Liver (tissue), 3 donors: ENCODE results near the gene CIDEB.

Source experiments
- EGR1 ChIP-seq, 2 donors: IDR thresholded peaks; 2 replicates each; pipeline ENCODE4 v1.6.1; 2016 to 2018; ENCODE audit warnings: antibody characterized with exemption in 2 of 2, low read depth in 2 of 2
- FOXA1 ChIP-seq: IDR thresholded peaks from 2 replicates; pipeline ENCODE4 v1.6.1; 2016; ENCODE audit warnings: antibody characterized with exemption
- FOXA2 ChIP-seq: IDR thresholded peaks from 2 replicates; pipeline ENCODE4 v1.6.1; 2016; ENCODE audit warnings: antibody characterized with exemption
- GABPA ChIP-seq, 2 donors: IDR thresholded peaks in 1 of 2; conservative IDR thresholded peaks in 1 of 2; 2 replicates each; pipeline ENCODE4 v1.6.1; 2016; ENCODE audit warnings: antibody characterized with exemption in 2 of 2, mild to moderate bottlenecking in 1 of 2, moderate library complexity in 1 of 2
- HNF4G ChIP-seq: IDR thresholded peaks from 2 replicates; pipeline ENCODE4 v1.6.1; 2016; ENCODE audit warnings: antibody characterized with exemption
- JUND ChIP-seq, 2 donors: IDR thresholded peaks; 2 replicates each; pipeline ENCODE4 v1.6.1; 2016; ENCODE audit warnings: antibody characterized with exemption in 2 of 2
- RAD21 ChIP-seq, 2 donors: IDR thresholded peaks; 2 replicates each; pipeline ENCODE4 v1.6.1; 2016; ENCODE audit warnings: antibody characterized with exemption in 2 of 2, mild to moderate bottlenecking in 2 of 2
- REST ChIP-seq: IDR thresholded peaks from 2 replicates; pipeline ENCODE4 v1.6.1; 2016; ENCODE audit warnings: antibody characterized with exemption, mild to moderate bottlenecking
- SP1 ChIP-seq: IDR thresholded peaks from 2 replicates; pipeline ENCODE4 v1.6.1; 2018; ENCODE audit warnings: antibody characterized with exemption, mild to moderate bottlenecking
- TAF1 ChIP-seq: conservative IDR thresholded peaks from 2 replicates; pipeline ENCODE4 v1.6.1; 2016; ENCODE audit warnings: antibody characterized with exemption, mild to moderate bottlenecking
- YY1 ChIP-seq: IDR thresholded peaks from 2 replicates; pipeline ENCODE4 v1.6.1; 2016; ENCODE audit warnings: antibody characterized with exemption, mild to moderate bottlenecking
- TF ChIP-seq, protein P1 (sequence below): fragments of 150-350 bp; IDR thresholded peaks from 2 replicates; pipeline ENCODE4 v1.5.1; 2017; ENCODE audit warnings: improper control_type of control experiment, low read depth, low read length; ENCODE audit not compliant: missing input control
- TF ChIP-seq, protein P2 (sequence below): IDR thresholded peaks from 2 replicates; pipeline ENCODE4 v1.6.1; 2016; ENCODE audit warnings: antibody characterized with exemption
- TF ChIP-seq, protein P3 (sequence below): IDR thresholded peaks from 2 replicates; pipeline ENCODE4 v1.6.1; 2016; ENCODE audit warnings: antibody characterized with exemption
- donor health status: healthy.
- donor health status: healthy.

DNA sequence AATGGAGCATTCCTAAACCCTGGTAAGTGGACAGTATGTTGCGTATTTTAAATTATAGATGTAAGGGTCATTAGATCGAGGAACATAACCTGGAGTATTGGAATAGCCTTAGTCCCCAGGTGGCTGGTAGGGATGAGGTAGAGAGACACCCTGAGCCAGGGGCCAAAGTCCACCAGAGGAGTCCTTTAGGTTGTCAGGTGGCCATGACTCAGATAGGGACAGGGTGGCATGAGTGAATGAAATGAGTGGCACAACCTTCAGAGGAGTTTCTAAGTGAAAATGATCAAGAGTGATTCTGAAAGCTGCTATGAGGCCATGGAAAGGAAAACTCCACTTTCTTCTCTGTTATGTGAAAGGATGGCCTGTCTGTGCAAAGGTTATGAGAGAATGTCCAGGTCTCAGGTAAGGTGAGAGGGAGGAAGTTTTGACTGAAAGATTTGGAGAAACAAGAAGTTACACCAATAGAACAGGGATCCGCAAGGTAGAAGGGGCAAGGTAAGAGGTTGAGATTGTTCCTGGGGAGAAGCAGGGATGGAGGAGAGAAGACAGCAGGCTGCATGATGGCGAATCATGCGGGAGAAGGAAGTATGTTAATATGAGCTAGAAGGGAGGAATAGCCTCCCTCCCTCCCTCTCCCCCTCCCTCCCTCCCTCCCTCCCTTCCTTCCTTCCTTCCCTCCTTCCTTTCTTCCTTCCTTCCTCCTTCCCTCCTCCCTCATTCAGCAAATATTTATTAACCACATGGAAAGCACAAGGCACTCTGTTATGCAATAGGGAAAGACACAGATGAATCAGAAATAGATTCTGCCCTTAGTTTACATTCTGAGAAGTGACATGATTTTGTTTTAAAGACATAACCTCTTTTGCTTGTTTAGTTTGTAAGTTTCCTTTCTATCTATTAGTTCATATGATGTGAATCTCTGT is 46.0 kb upstream of the CIDEB start:
- TF ChIP-seq, protein P1, sequence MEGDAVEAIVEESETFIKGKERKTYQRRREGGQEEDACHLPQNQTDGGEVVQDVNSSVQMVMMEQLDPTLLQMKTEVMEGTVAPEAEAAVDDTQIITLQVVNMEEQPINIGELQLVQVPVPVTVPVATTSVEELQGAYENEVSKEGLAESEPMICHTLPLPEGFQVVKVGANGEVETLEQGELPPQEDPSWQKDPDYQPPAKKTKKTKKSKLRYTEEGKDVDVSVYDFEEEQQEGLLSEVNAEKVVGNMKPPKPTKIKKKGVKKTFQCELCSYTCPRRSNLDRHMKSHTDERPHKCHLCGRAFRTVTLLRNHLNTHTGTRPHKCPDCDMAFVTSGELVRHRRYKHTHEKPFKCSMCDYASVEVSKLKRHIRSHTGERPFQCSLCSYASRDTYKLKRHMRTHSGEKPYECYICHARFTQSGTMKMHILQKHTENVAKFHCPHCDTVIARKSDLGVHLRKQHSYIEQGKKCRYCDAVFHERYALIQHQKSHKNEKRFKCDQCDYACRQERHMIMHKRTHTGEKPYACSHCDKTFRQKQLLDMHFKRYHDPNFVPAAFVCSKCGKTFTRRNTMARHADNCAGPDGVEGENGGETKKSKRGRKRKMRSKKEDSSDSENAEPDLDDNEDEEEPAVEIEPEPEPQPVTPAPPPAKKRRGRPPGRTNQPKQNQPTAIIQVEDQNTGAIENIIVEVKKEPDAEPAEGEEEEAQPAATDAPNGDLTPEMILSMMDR = no peak
- TF ChIP-seq SP1 (no peak), YY1 (no peak), TAF1 (no peak), EGR1 (IDR thresholded peaks at IDR 0.05; ENCODE audit: low read depth in 2 of 2) (no peak), FOXA1 (no peak), JUND (IDR thresholded peaks at IDR 0.05) (peak in 1 of 2 donors; percentile 42), REST (no peak), HNF4G (no peak), GABPA (IDR thresholded peaks at IDR 0.05 in 1 of 2, conservative IDR thresholded peaks at IDR 0.05 in 1 of 2) (no peak), FOXA2 (no peak), RAD21 (IDR thresholded peaks at IDR 0.05) (no peak)
- TF ChIP-seq, protein P2, sequence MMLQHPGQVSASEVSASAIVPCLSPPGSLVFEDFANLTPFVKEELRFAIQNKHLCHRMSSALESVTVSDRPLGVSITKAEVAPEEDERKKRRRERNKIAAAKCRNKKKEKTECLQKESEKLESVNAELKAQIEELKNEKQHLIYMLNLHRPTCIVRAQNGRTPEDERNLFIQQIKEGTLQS = no peak
- TF ChIP-seq, protein P3, sequence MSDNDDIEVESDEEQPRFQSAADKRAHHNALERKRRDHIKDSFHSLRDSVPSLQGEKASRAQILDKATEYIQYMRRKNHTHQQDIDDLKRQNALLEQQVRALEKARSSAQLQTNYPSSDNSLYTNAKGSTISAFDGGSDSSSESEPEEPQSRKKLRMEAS = no peak
